Gastroesophageal sphincter (tissue), 4 donors: ENCODE data around the gene SQSTM1. TPM values are rescaled to one million over a fixed set of nuclear protein-coding genes. Genes with fewer than 3 reads are reported as not detected.
A peak's percentile ranks its signal among the peaks of the same experiment; 100 is the strongest.

Experiments
- ATAC-seq: fragments of 150-250 bp; one replicate; pipeline ENCODE4 v1.9.1; 2016; ENCODE audit warnings: mild to moderate bottlenecking, moderate library complexity
- H3K27ac ChIP-seq, 4 donors: fragments of 200-600 bp; sonication (generic) in 3 of 4; 1 replicate in 3 of 4; 2 replicates in 1 of 4; pipeline ENCODE4 v1.5.1; 2016 to 2019
- H3K27me3 ChIP-seq: fragments of 200-600 bp; sonication (generic); one replicate; pipeline ENCODE4 v1.5.1; 2019
- H3K36me3 ChIP-seq, 2 donors: fragments of 200-600 bp; sonication (generic); one replicate each; pipeline ENCODE4 v1.5.1; 2019; ENCODE audit warnings: control low read depth in 1 of 2
- H3K4me1 ChIP-seq, 3 donors: fragments of 200-600 bp; sonication (generic); 1 replicate in 2 of 3; 2 replicates in 1 of 3; pipeline ENCODE4 v1.5.1; 2016 to 2019; ENCODE audit warnings: control low read depth in 2 of 3
- H3K4me3 ChIP-seq, 2 donors: fragments of 200-600 bp; sonication (generic); one replicate each; pipeline ENCODE4 v1.5.1; 2019; ENCODE audit warnings: mild to moderate bottlenecking in 1 of 2, moderate library complexity in 1 of 2
- H3K9me3 ChIP-seq, 3 donors: fragments of 200-600 bp; sonication (generic); one replicate each; pipeline ENCODE4 v1.5.1; 2017 to 2019; ENCODE audit warnings: control low read depth in 2 of 3
- EP300 ChIP-seq: sonication (generic); formaldehyde crosslinking; IDR thresholded peaks from one replicate; pipeline ENCODE4 v1.6.1; 2017; ENCODE audit warnings: antibody characterized with exemption, mild to moderate bottlenecking
- POLR2A ChIP-seq, 2 donors: fragments of 450-650 bp; IDR thresholded peaks; one replicate each; pipeline ENCODE4 v1.6.1; 2017; ENCODE audit warnings: antibody characterized with exemption in 2 of 2, mild to moderate bottlenecking in 2 of 2, moderate library complexity in 1 of 2
- POLR2AphosphoS5 ChIP-seq: sonication (generic); formaldehyde crosslinking; IDR thresholded peaks from one replicate; pipeline ENCODE4 v1.6.1; 2017; ENCODE audit warnings: antibody characterized with exemption
- WGBS, 2 donors: methylation state at CpG; one replicate each; pipeline ENCODE4 v1.1.5; 2018; ENCODE audit warnings: low coverage in 1 of 2; 5-methylcytosine and 5-hydroxymethylcytosine counted together
- total RNA-seq, 4 donors: library from RNA; depleted of rRNA; stranded (reverse); fragments of >200 nt; gene quantifications; one replicate each; pipeline ENCODE4 v1.1.0, GENCODE V29; 2016
- TF ChIP-seq, protein P1 (sequence below), 4 experiments: fragments of 200-600 bp in 2 of 4; fragments of 450-650 bp in 2 of 4; sonication (generic) in 1 of 4; IDR thresholded peaks; one replicate each; pipeline ENCODE4 v1.5.1; 2017 to 2019; ENCODE audit warnings: antibody characterized with exemption in 4 of 4, mild to moderate bottlenecking in 2 of 4, moderate library complexity in 2 of 4

The SQSTM1 gene
- total RNA-seq, 4 donors from 2014 or later, result 305 to 485 (median 408) TPM

DNA sequence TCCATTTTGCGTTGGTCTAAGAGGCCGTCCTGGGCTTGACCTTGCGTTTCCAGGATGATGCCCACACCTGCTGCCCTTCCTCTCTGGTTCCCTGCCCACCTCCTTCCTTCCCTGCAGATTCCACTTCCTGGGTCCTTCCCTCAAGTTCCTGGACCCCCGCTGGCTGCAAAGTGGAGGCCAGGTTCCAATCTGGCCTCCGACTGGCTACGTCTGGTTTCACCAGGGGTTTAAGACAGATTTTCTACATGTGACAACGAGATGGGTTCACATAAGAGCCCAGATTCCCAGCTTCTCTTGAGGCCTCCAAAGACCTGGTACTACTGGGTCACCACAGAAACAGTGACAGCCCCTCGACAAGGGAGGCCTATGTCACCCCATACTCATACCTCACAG, 16.2 kb upstream of the SQSTM1 start:
- TF ChIP-seq POLR2AphosphoS5 (no peak), EP300 (no peak), POLR2A (IDR thresholded peaks at IDR 0.05) (no peak)
- TF ChIP-seq, protein P1, sequence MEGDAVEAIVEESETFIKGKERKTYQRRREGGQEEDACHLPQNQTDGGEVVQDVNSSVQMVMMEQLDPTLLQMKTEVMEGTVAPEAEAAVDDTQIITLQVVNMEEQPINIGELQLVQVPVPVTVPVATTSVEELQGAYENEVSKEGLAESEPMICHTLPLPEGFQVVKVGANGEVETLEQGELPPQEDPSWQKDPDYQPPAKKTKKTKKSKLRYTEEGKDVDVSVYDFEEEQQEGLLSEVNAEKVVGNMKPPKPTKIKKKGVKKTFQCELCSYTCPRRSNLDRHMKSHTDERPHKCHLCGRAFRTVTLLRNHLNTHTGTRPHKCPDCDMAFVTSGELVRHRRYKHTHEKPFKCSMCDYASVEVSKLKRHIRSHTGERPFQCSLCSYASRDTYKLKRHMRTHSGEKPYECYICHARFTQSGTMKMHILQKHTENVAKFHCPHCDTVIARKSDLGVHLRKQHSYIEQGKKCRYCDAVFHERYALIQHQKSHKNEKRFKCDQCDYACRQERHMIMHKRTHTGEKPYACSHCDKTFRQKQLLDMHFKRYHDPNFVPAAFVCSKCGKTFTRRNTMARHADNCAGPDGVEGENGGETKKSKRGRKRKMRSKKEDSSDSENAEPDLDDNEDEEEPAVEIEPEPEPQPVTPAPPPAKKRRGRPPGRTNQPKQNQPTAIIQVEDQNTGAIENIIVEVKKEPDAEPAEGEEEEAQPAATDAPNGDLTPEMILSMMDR (IDR thresholded peaks at IDR 0.05), result no peak
- Histone ChIP-seq H3K9me3 (no peaks in the 10 kb centered on the region), H3K4me1 (peaks cover 0 to 64% (median 47%) of the 10 kb centered on the region in 3 donors), H3K27me3 (no peaks in the 10 kb centered on the region), H3K4me3 (peak overlapping the region in 1 of 2 donors; percentile 94), H3K27ac (peak overlapping the region in 1 of 4 donors; percentile 97), H3K36me3 (peaks cover 0 to 25% of the 10 kb centered on the region in 2 donors)
- WGBS, 2 donors, result 69% methylated on average over 6 of the region's 8 CpGs; no CpG with 5 or more reads in 1 of the 2 donors
- no peak for ATAC-seq

DNA sequence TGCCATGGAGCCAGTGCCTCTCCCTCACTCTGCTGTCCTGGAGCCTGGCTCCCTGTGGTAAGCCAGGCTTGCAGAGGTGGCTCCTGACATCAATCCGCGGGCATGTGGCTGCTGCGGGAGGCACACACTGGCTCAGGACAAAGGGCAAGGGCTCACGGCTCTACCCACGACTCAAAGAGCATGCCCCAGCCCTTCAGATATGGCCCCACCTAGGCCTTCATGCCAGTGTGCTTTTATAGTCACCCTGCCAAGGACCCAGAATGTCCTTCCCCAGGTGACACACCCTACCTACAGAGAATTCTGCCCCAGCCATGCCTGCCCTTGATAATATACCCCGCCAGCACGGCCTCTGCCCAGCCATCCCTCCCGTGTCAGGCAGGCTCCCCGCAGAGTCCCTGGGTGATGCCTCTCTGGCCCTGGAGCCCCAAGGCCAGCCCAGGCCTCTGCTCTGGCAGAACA, 15.6 kb upstream of the SQSTM1 start:
- WGBS, 2 donors, result 50% methylated on average over 2 of the region's 9 CpGs; no CpG with 5 or more reads in 1 of the 2 donors
- TF ChIP-seq POLR2A (IDR thresholded peaks at IDR 0.05) (no peak), POLR2AphosphoS5 (no peak), EP300 (no peak)
- TF ChIP-seq, protein P1 (IDR thresholded peaks at IDR 0.05), result no peak
- Histone ChIP-seq H3K9me3 (no peaks in the 10 kb centered on the region), H3K36me3 (peaks cover 0 to 19% of the 10 kb centered on the region in 2 donors), H3K4me1 (peaks cover 0 to 64% (median 47%) of the 10 kb centered on the region in 3 donors), H3K4me3 (peak overlapping the region; percentile 73 to 94), H3K27ac (peak overlapping the region; percentile 86 to 99 (median 96)), H3K27me3 (no peaks in the 10 kb centered on the region)
- ATAC-seq, result no peak

DNA sequence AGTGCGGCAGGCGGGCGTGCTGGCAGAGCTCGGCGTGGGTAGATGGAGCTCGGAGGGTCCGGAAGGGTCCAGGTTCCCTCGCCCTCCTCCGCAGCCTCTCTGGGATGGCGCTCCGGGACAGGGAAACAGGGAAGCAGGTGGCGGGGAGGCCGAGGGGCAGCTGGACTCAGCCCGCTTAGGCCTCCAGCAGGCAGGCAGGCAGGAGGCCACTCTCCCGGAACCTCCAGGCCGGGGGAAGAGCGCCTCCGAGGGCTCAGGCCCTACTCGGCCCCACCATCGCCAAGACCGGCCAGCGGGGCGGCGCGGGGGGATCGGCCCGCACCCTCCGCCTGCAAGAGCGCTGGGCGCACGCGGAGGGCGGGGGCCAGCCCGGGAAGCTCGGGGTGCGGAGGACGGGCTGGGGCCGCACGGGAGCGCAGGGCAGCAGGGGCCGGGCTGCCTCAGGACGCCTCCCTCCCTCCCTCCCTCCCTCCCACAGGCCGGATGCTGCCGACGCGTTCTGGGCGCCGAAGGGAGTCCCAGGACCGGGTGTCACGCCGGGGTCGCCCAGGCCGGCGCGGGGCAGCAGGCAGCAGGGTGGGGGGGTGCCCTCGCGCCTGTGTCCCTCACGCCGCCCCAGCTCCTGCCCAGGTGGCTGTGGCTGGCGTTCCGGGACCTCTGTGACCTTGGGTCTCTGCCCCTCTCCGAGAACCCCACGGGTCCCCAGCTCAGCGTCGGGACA, 15.0 kb upstream of the SQSTM1 start:
- peak; percentile 41 for ATAC-seq
- peak overlapping the region; percentile 86 to 99 (median 96) for H3K27ac ChIP-seq
- TF ChIP-seq POLR2A (IDR thresholded peaks at IDR 0.05), result peak in 1 of 2 donors; percentile 21
- TF ChIP-seq EP300, result no peak
- TF ChIP-seq, protein P1 (IDR thresholded peaks at IDR 0.05), result peak in 1 of 4 experiments; percentile 17
- peaks cover 0 to 64% (median 47%) of the 10 kb centered on the region in 3 donors for H3K4me1 ChIP-seq
- H3K4me3 ChIP-seq, result peak overlapping the region; percentile 73 to 94
- 0% methylated on average over 2 of the region's 65 CpGs; no CpG with 5 or more reads in 1 of the 2 donors for WGBS, 2 donors
- no peaks in the 10 kb centered on the region for H3K27me3 ChIP-seq
- H3K36me3 ChIP-seq, result peaks cover 0 to 13% of the 10 kb centered on the region in 2 donors
- no peaks in the 10 kb centered on the region for H3K9me3 ChIP-seq

DNA sequence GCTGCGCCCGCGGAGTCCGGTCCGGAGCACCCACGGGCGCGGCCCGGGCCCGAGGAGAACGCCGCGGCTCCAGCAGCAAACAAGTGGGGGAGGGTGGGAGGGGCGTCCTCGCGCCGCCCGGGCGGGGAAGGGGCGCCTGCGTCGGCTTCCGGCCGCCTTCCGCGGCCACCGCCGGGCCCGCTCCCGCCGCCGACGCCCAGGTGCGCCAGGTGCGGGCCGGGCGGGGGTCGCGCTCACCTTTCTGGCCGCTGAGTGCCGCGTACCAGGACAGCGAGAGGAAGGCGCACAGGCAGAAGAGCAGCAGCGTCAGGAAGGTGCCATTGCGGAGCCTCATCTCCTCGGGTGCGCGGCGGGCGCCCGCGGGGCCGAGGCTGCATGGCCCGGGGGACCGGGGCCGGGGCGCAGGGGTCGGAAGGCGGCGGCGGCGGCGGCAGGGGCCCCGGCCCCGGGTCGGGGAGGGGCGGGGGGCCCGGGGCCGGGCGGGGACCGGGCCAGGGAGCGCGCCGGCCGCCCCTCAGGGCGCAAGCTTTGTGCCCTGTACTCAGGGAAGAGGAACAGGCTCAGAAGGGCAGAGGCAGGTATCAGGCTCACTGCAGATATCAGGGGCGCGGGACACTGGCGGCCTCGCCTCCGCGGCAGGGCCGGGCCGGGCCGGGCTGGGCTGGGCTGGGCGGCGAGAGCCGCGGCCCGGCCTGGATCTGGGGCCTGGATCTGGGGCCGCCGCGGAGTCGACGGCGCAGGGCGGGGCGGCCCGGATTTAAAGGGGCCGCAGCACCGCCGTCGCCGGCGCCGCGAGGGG, 14.3 kb upstream of the SQSTM1 start, which contains the start of gene MGAT4B:
MGAT4B (minus strand) TSS at position 617 of the 799 bp plus-strand sequence; CDS start at position 334, 283 bp downstream.
- TF ChIP-seq POLR2A (IDR thresholded peaks at IDR 0.05) (peak; percentile 28 to 48), POLR2AphosphoS5 (peak; percentile 46)
- TF ChIP-seq, protein P1 (IDR thresholded peaks at IDR 0.05), result no peak
- whole genome bisulfite sequencing, 2 donors, result no CpG with 5 or more reads among the region's 108 CpGs
- Histone ChIP-seq H3K27me3 (no peaks in the 10 kb centered on the region), H3K27ac (peak within 1 kb of the TSS; percentile 86 to 99 (median 96)), H3K36me3 (peaks cover 0 to 6% of the 10 kb centered on the region in 2 donors), H3K4me1 (peaks cover 0 to 57% (median 45%) of the 10 kb centered on the region in 3 donors), H3K9me3 (no peaks in the 10 kb centered on the region), H3K4me3 (peak within 1 kb of the TSS; percentile 73 to 94)
- peak; percentile 93 for ATAC-seq
